HEK293 (cell line): ENCODE results near the gene CSNK1G2.

ENCODE experiments used
- CTCF ChIA-PET: fragments of 350-600 bp; formaldehyde crosslinking; extraction: SDS; loops from one replicate; lab custom pipeline; 2021; ENCODE audit warnings: antibody characterized with exemption; lab: Yijun Ruan, JAX
- POLR2A ChIA-PET: fragments of 300-600 bp; formaldehyde crosslinking; extraction: SDS; loops from one replicate; lab custom pipeline; 2020; ENCODE audit warnings: antibody characterized with exemption, inconsistent platforms; lab: Yijun Ruan, JAX
- H3K27ac ChIP-seq: fragments of 200-500 bp; sonication (Bioruptor generic); 2 replicates; pipeline ENCODE4 v1.5.1; 2014; ENCODE audit warnings: low read depth, low read length, control low read depth, inconsistent platforms; ENCODE audit errors: extremely low read depth
- H3K36me3 ChIP-seq, 2 experiments: fragments of 200-500 bp in 1 of 2; sonication (Bioruptor generic) in 1 of 2; 1 replicate in 1 of 2; 2 replicates in 1 of 2; pipeline ENCODE4 v1.5.1; 2014 to 2017; ENCODE audit warnings: inconsistent platforms in 2 of 2, low read length in 2 of 2; ENCODE audit not compliant: control insufficient read depth in 2 of 2, insufficient read depth in 1 of 2
- H3K4me1 ChIP-seq: fragments of 200-500 bp; sonication (Bioruptor generic); 2 replicates; pipeline ENCODE4 v1.5.1; 2014; ENCODE audit warnings: mild to moderate bottlenecking, low read length, inconsistent platforms; ENCODE audit not compliant: control insufficient read depth, insufficient read depth
- H3K4me3 ChIP-seq: 2 replicates; pipeline ENCODE4 v1.5.1; 2011; ENCODE audit warnings: low read depth, mild to moderate bottlenecking, control low read depth, low read length, moderate library complexity
- H3K9me3 ChIP-seq: fragments of 200-500 bp; sonication (Bioruptor generic); 2 replicates; pipeline ENCODE4 v1.5.1; 2014; ENCODE audit warnings: low read depth, low read length, inconsistent platforms; ENCODE audit not compliant: control insufficient read depth, insufficient read depth
- IKZF3 ChIP-seq: fragments of 450-650 bp; IDR thresholded peaks from 2 replicates; pipeline ENCODE4 v1.5.0; 2018; ENCODE audit warnings: missing biosample characterization, mild to moderate bottlenecking, missing genetic modification characterization, moderate library complexity
- KLF16 ChIP-seq: fragments of 450-650 bp; formaldehyde crosslinking; IDR thresholded peaks from 2 replicates; pipeline ENCODE4 v1.5.1; 2017; ENCODE audit warnings: missing biosample characterization, missing genetic modification characterization
- OSR2 ChIP-seq: fragments of 450-650 bp; formaldehyde crosslinking; IDR thresholded peaks from 2 replicates; pipeline ENCODE4 v1.5.1; 2016; ENCODE audit warnings: missing biosample characterization, missing genetic modification characterization
- SP2 ChIP-seq: fragments of 450-650 bp; formaldehyde crosslinking; IDR thresholded peaks from 2 replicates; pipeline ENCODE4 v1.5.1; 2016; ENCODE audit warnings: missing biosample characterization, missing genetic modification characterization
- ZBTB17 ChIP-seq: fragments of 450-650 bp; formaldehyde crosslinking; IDR thresholded peaks from 2 replicates; pipeline ENCODE4 v1.5.1; 2016; ENCODE audit warnings: missing biosample characterization, missing genetic modification characterization
- ZBTB20 ChIP-seq: fragments of 450-650 bp; formaldehyde crosslinking; IDR thresholded peaks from 2 replicates; pipeline ENCODE4 v1.5.1; 2016; ENCODE audit warnings: missing biosample characterization, missing genetic modification characterization
- ZBTB48 ChIP-seq: fragments of 450-650 bp; formaldehyde crosslinking; IDR thresholded peaks from 2 replicates; pipeline ENCODE4 v1.5.1; 2016; ENCODE audit warnings: missing biosample characterization, missing genetic modification characterization
- ZEB2 ChIP-seq: fragments of 450-650 bp; formaldehyde crosslinking; IDR thresholded peaks from 2 replicates; pipeline ENCODE4 v1.5.1; 2016; ENCODE audit warnings: missing biosample characterization, missing genetic modification characterization
- ZNF112 ChIP-seq: fragments of 450-650 bp; formaldehyde crosslinking; IDR thresholded peaks from 2 replicates; pipeline ENCODE4 v1.5.0; 2017; ENCODE audit warnings: missing biosample characterization, missing genetic modification characterization
- ZNF175 ChIP-seq: fragments of 450-650 bp; formaldehyde crosslinking; IDR thresholded peaks from 2 replicates; pipeline ENCODE4 v1.5.1; 2016; ENCODE audit warnings: missing biosample characterization, missing genetic modification characterization
- ZNF211 ChIP-seq: fragments of 450-650 bp; formaldehyde crosslinking; IDR thresholded peaks from 2 replicates; pipeline ENCODE4 v1.5.1; 2016; ENCODE audit warnings: low read depth, missing biosample characterization, missing genetic modification characterization
- ZNF239 ChIP-seq: fragments of 450-650 bp; formaldehyde crosslinking; IDR thresholded peaks from 2 replicates; pipeline ENCODE4 v1.5.1; 2016; ENCODE audit warnings: missing biosample characterization, missing genetic modification characterization
- ZNF362 ChIP-seq: fragments of 450-650 bp; formaldehyde crosslinking; IDR thresholded peaks from 2 replicates; pipeline ENCODE4 v1.5.1; 2016; ENCODE audit warnings: missing biosample characterization, missing genetic modification characterization
- ZNF391 ChIP-seq: fragments of 450-650 bp; formaldehyde crosslinking; IDR thresholded peaks from 2 replicates; pipeline ENCODE4 v1.5.1; 2016; ENCODE audit warnings: low read depth, missing biosample characterization, missing genetic modification characterization, borderline replicate concordance
- TF ChIP-seq, protein P1 (sequence below): IDR thresholded peaks from 2 replicates; pipeline ENCODE4 v1.6.1; 2011; ENCODE audit warnings: mild to moderate bottlenecking, low read depth, low read length, borderline replicate concordance
- TF ChIP-seq, protein P2 (sequence below): fragments of 450-650 bp; formaldehyde crosslinking; IDR thresholded peaks from 2 replicates; pipeline ENCODE4 v1.5.1; 2016; ENCODE audit warnings: missing biosample characterization, missing genetic modification characterization
- TF ChIP-seq, protein P3 (sequence below): fragments of 450-650 bp; formaldehyde crosslinking; IDR thresholded peaks from 2 replicates; pipeline ENCODE4 v1.5.1; 2016; ENCODE audit warnings: missing biosample characterization, missing genetic modification characterization
- TF ChIP-seq, protein P4 (sequence below): fragments of 450-650 bp; IDR thresholded peaks from 2 replicates; pipeline ENCODE4 v1.5.1; 2018; ENCODE audit warnings: missing biosample characterization, mild to moderate bottlenecking, missing genetic modification characterization
- TF ChIP-seq, protein P5 (sequence below): fragments of 450-650 bp; formaldehyde crosslinking; optimal IDR thresholded peaks from 2 replicates; pipeline ENCODE3; 2016; ENCODE audit warnings: missing biosample characterization, mild to moderate bottlenecking, missing genetic modification characterization
- TF ChIP-seq, protein P6 (sequence below): fragments of 450-650 bp; formaldehyde crosslinking; IDR thresholded peaks from 2 replicates; pipeline ENCODE4 v1.5.1; 2017; ENCODE audit warnings: missing biosample characterization, missing genetic modification characterization
- TF ChIP-seq, protein P7 (sequence below): fragments of 450-650 bp; formaldehyde crosslinking; conservative IDR thresholded peaks from 2 replicates; pipeline ENCODE4 v1.5.1; 2016; ENCODE audit warnings: low read depth, missing biosample characterization, missing genetic modification characterization

Gene CSNK1G2

DNA sequence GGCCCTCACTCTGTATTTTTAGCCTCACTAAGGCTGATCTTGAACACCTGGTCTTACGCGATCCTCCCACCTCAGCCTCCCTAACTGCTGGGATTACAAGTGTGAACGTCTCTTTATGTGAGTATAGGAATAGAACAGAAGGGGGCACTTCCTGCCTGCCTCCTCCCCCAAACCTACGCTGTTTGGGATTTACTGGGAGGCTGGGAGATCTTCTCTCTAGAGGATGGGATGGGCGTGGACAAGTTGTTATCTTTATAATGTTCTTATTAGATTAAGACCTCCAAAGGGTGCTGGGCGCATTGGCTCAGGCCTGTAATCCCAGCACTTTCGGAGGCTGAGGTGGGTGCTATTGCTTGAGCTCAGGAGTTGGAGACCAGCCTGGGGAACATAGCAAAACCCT is 2.9 kb upstream of the CSNK1G2 start (continued):
- TF ChIP-seq, protein P1, sequence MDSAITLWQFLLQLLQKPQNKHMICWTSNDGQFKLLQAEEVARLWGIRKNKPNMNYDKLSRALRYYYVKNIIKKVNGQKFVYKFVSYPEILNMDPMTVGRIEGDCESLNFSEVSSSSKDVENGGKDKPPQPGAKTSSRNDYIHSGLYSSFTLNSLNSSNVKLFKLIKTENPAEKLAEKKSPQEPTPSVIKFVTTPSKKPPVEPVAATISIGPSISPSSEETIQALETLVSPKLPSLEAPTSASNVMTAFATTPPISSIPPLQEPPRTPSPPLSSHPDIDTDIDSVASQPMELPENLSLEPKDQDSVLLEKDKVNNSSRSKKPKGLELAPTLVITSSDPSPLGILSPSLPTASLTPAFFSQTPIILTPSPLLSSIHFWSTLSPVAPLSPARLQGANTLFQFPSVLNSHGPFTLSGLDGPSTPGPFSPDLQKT, result no peak
- TF ChIP-seq ZEB2 (tag by site-specific recombination), result no peak
- TF ChIP-seq ZNF175, result no peak
- no peak for TF ChIP-seq ZNF239
- no peak for TF ChIP-seq ZNF391
- TF ChIP-seq ZNF112 (tag by site-specific recombination), result no peak

GRCh38 chr19:1942078-1942933 is 1.3 kb downstream of the CSNK1G2 start:
- peak overlapping the region; percentile 90 for H3K27ac ChIP-seq
- ChIA-PET POLR2A (interaction anchor here (0.6 to 0.7 kb wide), 5 partner anchors 45 to 374 kb away, joined by 3 to 7 read pairs (median 4); no protein-coding TSS in a partner anchor), CTCF (interaction anchor here (0.7 to 1.3 kb wide), 3 partner anchors 12 to 1488 kb away, joined by 3 to 5 read pairs (median 3); no protein-coding TSS in a partner anchor)
- peak overlapping the region; percentile 91 for H3K4me3 ChIP-seq
- H3K36me3 ChIP-seq, result peaks cover 0 to 4% of the 10 kb centered on the region in 2 experiments; a peak in 2 of 3 replicates
- peaks cover 3% of the 10 kb centered on the region for H3K4me1 ChIP-seq
- H3K9me3 ChIP-seq, result no peaks in the 10 kb centered on the region
- TF ChIP-seq, protein P2, sequence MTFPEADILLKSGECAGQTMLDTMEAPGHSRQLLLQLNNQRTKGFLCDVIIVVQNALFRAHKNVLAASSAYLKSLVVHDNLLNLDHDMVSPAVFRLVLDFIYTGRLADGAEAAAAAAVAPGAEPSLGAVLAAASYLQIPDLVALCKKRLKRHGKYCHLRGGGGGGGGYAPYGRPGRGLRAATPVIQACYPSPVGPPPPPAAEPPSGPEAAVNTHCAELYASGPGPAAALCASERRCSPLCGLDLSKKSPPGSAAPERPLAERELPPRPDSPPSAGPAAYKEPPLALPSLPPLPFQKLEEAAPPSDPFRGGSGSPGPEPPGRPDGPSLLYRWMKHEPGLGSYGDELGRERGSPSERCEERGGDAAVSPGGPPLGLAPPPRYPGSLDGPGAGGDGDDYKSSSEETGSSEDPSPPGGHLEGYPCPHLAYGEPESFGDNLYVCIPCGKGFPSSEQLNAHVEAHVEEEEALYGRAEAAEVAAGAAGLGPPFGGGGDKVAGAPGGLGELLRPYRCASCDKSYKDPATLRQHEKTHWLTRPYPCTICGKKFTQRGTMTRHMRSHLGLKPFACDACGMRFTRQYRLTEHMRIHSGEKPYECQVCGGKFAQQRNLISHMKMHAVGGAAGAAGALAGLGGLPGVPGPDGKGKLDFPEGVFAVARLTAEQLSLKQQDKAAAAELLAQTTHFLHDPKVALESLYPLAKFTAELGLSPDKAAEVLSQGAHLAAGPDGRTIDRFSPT (tag by site-specific recombination), result peak; percentile 67; the same call in 1 of the 2 replicates
- TF ChIP-seq, protein P3, sequence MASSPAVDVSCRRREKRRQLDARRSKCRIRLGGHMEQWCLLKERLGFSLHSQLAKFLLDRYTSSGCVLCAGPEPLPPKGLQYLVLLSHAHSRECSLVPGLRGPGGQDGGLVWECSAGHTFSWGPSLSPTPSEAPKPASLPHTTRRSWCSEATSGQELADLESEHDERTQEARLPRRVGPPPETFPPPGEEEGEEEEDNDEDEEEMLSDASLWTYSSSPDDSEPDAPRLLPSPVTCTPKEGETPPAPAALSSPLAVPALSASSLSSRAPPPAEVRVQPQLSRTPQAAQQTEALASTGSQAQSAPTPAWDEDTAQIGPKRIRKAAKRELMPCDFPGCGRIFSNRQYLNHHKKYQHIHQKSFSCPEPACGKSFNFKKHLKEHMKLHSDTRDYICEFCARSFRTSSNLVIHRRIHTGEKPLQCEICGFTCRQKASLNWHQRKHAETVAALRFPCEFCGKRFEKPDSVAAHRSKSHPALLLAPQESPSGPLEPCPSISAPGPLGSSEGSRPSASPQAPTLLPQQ (tag by site-specific recombination), result 0 out of 2 replicates have a peak, but pooled peaks have one; percentile 26
- TF ChIP-seq ZNF362 (no peak), ZEB2 (tag by site-specific recombination) (peak; percentile 82), ZBTB20 (tag by site-specific recombination) (peak; percentile 90), ZNF211 (no peak), SP2 (tag by site-specific recombination) (peak; percentile 65), IKZF3 (tag by site-specific recombination) (peak; percentile 66; the same call in 1 of the 2 replicates), KLF16 (tag by site-specific recombination) (peak; percentile 48; the same call in 1 of the 2 replicates), ZBTB48 (tag by site-specific recombination) (peak; percentile 79), OSR2 (tag by site-specific recombination) (no peak), ZBTB17 (tag by site-specific recombination) (peak; percentile 94)
- TF ChIP-seq, protein P4, sequence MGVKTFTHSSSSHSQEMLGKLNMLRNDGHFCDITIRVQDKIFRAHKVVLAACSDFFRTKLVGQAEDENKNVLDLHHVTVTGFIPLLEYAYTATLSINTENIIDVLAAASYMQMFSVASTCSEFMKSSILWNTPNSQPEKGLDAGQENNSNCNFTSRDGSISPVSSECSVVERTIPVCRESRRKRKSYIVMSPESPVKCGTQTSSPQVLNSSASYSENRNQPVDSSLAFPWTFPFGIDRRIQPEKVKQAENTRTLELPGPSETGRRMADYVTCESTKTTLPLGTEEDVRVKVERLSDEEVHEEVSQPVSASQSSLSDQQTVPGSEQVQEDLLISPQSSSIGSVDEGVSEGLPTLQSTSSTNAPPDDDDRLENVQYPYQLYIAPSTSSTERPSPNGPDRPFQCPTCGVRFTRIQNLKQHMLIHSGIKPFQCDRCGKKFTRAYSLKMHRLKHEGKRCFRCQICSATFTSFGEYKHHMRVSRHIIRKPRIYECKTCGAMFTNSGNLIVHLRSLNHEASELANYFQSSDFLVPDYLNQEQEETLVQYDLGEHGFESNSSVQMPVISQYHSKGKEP, result no peak
- TF ChIP-seq, protein P5, sequence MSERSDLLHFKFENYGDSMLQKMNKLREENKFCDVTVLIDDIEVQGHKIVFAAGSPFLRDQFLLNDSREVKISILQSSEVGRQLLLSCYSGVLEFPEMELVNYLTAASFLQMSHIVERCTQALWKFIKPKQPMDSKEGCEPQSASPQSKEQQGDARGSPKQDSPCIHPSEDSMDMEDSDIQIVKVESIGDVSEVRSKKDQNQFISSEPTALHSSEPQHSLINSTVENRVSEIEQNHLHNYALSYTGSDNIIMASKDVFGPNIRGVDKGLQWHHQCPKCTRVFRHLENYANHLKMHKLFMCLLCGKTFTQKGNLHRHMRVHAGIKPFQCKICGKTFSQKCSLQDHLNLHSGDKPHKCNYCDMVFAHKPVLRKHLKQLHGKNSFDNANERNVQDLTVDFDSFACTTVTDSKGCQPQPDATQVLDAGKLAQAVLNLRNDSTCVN (tag by site-specific recombination), result peak; percentile 33
- TF ChIP-seq, protein P6, sequence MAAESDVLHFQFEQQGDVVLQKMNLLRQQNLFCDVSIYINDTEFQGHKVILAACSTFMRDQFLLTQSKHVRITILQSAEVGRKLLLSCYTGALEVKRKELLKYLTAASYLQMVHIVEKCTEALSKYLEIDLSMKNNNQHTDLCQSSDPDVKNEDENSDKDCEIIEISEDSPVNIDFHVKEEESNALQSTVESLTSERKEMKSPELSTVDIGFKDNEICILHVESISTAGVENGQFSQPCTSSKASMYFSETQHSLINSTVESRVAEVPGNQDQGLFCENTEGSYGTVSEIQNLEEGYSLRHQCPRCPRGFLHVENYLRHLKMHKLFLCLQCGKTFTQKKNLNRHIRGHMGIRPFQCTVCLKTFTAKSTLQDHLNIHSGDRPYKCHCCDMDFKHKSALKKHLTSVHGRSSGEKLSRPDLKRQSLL (tag by site-specific recombination), result peak; percentile 61; the same call in 1 of the 2 replicates
- TF ChIP-seq, protein P7, sequence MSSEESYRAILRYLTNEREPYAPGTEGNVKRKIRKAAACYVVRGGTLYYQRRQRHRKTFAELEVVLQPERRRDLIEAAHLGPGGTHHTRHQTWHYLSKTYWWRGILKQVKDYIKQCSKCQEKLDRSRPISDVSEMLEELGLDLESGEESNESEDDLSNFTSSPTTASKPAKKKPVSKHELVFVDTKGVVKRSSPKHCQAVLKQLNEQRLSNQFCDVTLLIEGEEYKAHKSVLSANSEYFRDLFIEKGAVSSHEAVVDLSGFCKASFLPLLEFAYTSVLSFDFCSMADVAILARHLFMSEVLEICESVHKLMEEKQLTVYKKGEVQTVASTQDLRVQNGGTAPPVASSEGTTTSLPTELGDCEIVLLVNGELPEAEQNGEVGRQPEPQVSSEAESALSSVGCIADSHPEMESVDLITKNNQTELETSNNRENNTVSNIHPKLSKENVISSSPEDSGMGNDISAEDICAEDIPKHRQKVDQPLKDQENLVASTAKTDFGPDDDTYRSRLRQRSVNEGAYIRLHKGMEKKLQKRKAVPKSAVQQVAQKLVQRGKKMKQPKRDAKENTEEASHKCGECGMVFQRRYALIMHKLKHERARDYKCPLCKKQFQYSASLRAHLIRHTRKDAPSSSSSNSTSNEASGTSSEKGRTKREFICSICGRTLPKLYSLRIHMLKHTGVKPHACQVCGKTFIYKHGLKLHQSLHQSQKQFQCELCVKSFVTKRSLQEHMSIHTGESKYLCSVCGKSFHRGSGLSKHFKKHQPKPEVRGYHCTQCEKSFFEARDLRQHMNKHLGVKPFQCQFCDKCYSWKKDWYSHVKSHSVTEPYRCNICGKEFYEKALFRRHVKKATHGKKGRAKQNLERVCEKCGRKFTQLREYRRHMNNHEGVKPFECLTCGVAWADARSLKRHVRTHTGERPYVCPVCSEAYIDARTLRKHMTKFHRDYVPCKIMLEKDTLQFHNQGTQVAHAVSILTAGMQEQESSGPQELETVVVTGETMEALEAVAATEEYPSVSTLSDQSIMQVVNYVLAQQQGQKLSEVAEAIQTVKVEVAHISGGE (tag by site-specific recombination), result peak; percentile 92
